ENCODE data around the gene SAYSD1. TPM values are rescaled to one million over a fixed set of nuclear protein-coding genes. Genes with fewer than 3 reads are reported as not detected.

The SAYSD1 gene
- total and polyA plus RNA-seq, 2 donors from 2014 or later = 17.1 to 20.4 TPM

GRCh38 chr6:39083231-39083634, 31.8 kb downstream of the SAYSD1 start:
- intact Hi-C loops (cut with DNase I) = no loop called here
- no peak overlapping the region for H3K9ac ChIP-seq (ENCODE audit: low read length in 3 of 3)
- no peaks in the 10 kb centered on the region for H3K27me3 ChIP-seq (ENCODE audit: control insufficient read depth, insufficient read depth, low read length)
- no peaks in the 10 kb centered on the region for H3K9me3 ChIP-seq (ENCODE audit: control insufficient read depth in 2 of 3, insufficient read depth in 1 of 3, low read length in 3 of 3)
- TF ChIP-seq CTCF (IDR thresholded peaks at IDR 0.05; ENCODE audit: borderline replicate concordance, extremely low read depth, insufficient read depth) = no peak
- DNase-seq = no peak
- no peaks in the 10 kb centered on the region for H3K36me3 ChIP-seq (ENCODE audit: control insufficient read depth in 2 of 3, insufficient read depth in 3 of 3, low read length in 3 of 3)
- H3K4me1 ChIP-seq (ENCODE audit: control insufficient read depth in 2 of 3, insufficient read depth in 2 of 3, low read depth in 1 of 3, low read length in 3 of 3) = no peaks in the 10 kb centered on the region
- no peak overlapping the region for H3K27ac ChIP-seq (ENCODE audit: low read depth in 2 of 2, low read length in 2 of 2)
- no peak overlapping the region for H3K4me3 ChIP-seq (ENCODE audit: low read length in 3 of 3)
- FAIRE-seq = no peak

GRCh38 chr6:39082310-39082709, 32.7 kb downstream of the SAYSD1 start:
- Histone ChIP-seq H3K4me1 (ENCODE audit: control insufficient read depth in 2 of 3, insufficient read depth in 2 of 3, low read depth in 1 of 3, low read length in 3 of 3) (no peaks in the 10 kb centered on the region), H3K36me3 (ENCODE audit: control insufficient read depth in 2 of 3, insufficient read depth in 3 of 3, low read length in 3 of 3) (no peaks in the 10 kb centered on the region), H3K4me3 (ENCODE audit: low read length in 3 of 3) (no peak overlapping the region), H3K9me3 (ENCODE audit: control insufficient read depth in 2 of 3, insufficient read depth in 1 of 3, low read length in 3 of 3) (no peaks in the 10 kb centered on the region), H3K27ac (ENCODE audit: low read depth in 2 of 2, low read length in 2 of 2) (no peak overlapping the region), H3K27me3 (ENCODE audit: control insufficient read depth, insufficient read depth, low read length) (no peaks in the 10 kb centered on the region), H3K9ac (ENCODE audit: low read length in 3 of 3) (no peak overlapping the region)
- intact Hi-C loops (cut with DNase I) = no loop called here
- FAIRE-seq (no peak), DNase-seq (no peak)
- no peak for TF ChIP-seq CTCF (IDR thresholded peaks at IDR 0.05; ENCODE audit: borderline replicate concordance, extremely low read depth, insufficient read depth)

GRCh38 chr6:39080246-39080875, 34.6 kb downstream of the SAYSD1 start:
- H3K9me3 ChIP-seq (ENCODE audit: control insufficient read depth in 2 of 3, insufficient read depth in 1 of 3, low read length in 3 of 3) = no peaks in the 10 kb centered on the region
- DNase-seq = no peak

More at GRCh38 chr6:39080246-39080875, 34.6 kb downstream of the SAYSD1 start:
- Histone ChIP-seq H3K27ac (ENCODE audit: low read depth in 2 of 2, low read length in 2 of 2) (no peak overlapping the region), H3K27me3 (ENCODE audit: control insufficient read depth, insufficient read depth, low read length) (no peaks in the 10 kb centered on the region), H3K4me3 (ENCODE audit: low read length in 3 of 3) (no peak overlapping the region), H3K4me1 (ENCODE audit: control insufficient read depth in 2 of 3, insufficient read depth in 2 of 3, low read depth in 1 of 3, low read length in 3 of 3) (no peaks in the 10 kb centered on the region), H3K9ac (ENCODE audit: low read length in 3 of 3) (no peak overlapping the region), H3K36me3 (ENCODE audit: control insufficient read depth in 2 of 3, insufficient read depth in 3 of 3, low read length in 3 of 3) (no peaks in the 10 kb centered on the region)
- intact Hi-C loops (cut with DNase I) = no loop called here
- FAIRE-seq = no peak
- TF ChIP-seq CTCF (IDR thresholded peaks at IDR 0.05; ENCODE audit: borderline replicate concordance, extremely low read depth, insufficient read depth) = no peak

Measured in kidney (tissue), 14 donors.